NOMO-1 treated with dmso at 0.1 percent for 144 hours (cell line): ENCODE measurements around the gene SLC38A6.
"Not testable (repeated sequence)": the region's sequence is repeated elsewhere in the genome, so short reads cannot be mapped to it uniquely, and the experiment has no call there.

Source experiments
- DNase-seq: peaks from one replicate; lab custom pipeline; 2025; ENCODE audit not compliant: unreplicated experiment; lab: John Stamatoyannopoulos, UW

SLC38A6 gene

DNA sequence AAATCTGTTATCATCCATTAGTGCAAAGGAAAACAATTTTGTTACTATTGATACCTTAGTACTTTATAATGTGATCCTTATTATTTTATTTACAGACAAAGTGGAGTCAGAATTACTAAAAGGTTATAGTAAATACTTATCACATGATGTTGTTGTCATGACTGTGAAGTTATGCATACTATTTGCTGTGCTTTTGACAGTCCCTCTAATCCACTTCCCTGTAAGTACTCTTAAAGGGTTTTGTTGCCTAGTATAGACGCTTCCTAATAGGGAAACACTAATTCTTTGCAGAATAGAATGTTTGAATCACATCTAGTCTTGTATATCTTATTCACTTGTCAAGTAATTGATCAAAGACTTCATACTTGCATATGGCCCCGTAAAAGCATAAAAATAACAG, 69.4 kb downstream of the SLC38A6 start:
- DNase-seq: no peak

DNA sequence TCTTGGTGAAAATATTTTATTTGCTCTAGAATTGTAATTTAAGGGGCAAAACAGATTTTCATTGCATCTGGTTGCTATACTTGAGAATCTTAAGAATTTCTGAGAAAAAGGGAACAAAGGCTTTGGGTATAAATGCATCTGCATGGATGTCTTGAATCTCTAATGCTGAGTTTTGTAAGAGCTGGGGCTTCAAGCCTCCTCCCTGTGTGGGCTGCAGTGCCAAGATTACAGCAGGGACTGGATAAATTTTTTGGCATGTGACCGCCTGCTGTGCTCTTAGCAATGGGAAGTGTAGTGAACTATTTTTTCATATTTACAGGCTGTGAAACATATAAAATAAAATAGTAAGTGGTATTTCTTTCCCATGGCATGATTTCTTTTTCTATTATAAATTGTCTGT, 70.0 kb downstream of the SLC38A6 start:
- no peak for DNase-seq

DNA sequence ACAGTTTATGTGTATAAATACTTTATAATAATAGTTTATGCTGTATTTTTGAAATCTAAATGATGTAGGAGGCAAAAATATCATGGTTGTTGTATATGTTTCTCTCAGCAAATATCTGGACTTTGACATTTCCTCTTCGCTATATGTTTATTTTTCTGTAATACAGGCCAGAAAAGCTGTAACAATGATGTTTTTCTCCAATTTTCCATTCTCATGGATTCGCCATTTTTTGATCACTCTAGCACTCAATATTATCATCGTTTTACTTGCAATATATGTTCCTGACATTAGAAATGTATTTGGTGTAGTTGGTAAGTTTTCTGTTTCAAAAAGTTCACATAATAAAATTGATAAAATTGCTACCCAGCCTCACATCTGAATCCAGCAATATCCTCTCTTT, 70.6 kb downstream of the SLC38A6 start:
- DNase-seq: no peak

DNA sequence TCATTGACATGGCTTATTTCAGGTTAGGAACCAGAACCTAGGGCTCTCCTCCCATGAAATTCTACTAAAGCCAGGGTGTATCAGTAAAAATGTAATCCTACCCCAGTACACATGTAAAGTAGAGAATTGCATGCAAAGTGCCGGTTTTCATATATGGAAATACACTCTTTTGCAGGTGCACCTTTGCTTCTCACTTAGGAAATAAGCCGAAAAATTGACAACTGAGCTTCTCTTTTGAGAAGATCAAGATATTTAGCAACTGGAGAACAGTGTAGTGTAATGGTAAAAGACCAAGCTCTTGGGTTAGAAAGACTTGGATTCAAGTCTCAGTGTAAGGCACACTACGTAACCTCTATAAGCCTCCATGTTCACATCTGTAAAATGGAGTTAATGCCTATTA, 82.4 kb downstream of the SLC38A6 start:
- DNase-seq: no peak

DNA sequence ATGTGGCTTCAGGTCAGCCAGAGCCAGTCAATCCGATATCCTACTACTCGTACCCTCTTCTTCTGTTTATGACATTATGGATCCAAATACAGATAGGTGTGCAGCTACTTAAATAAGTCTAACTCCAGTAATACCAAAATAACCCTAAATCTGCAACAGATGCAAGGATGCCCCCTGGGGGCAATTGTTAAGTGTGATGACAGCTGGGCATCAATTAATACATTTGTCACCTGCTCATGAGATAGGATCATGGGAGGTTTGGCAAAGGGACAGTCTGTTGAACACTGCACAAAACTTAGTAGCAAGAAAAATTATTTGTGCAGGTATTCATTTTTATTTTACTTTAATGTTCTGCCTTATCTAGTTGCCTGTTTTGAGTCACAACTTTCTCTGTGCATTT, 83.2 kb downstream of the SLC38A6 start:
- no peak for DNase-seq

DNA sequence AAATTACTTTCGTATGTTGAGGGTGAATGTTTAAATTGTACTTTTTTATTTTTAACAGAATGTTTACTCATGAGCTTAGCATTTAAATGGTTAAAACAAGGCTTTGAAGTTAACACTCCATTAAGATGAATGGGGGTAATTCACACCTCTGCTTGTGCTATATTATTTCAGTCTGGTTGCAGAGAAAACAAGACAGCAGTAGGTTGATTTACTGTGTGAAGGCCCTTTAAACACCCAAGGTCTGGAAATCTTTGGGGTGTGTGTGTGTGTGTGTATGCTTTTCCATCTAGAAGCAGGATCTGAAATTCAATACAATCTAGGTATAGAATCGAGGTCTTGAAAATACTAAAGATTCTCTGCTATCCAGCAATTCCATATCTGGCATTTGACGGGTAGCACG, 83.8 kb downstream of the SLC38A6 start:
- no peak for DNase-seq

DNA sequence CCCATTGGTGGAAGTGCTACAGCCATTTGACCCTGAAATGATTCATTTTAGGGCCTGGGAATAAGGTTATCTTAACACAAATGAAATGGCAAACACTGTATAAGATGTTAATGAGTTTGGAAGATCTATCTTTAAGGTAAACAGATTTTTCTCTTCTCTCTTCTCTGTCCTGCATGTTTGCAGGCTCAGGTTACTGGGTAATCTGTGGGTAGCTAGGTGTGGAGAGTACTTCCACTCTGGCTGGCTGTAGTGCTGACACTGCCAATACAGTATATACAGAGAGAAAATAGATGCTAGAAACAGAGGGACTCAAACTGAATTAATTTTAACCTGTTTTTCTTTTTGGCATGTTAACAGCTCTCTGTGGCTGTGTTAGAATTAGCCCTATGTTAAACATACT, 84.6 kb downstream of the SLC38A6 start:
- no peak for DNase-seq

DNA sequence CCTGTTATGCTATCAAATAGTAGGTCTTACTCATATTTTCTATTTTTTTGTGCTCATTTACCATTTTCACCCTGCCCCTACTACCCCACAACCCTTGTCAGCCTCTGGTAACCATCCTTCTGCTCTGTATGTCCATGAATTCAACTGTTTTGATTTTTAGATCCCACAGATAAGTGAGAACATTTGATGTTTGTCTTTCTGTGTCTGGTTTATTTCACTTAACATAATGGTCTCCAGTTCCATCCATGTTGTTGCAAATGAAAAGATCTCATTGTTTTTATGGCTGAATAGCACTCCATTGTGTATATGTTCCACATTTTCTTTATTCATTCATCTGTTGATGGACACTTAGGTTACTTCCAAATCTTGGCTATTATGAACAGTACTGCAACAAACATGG, 91.4 kb downstream of the SLC38A6 start:
- DNase-seq: not testable (repeated sequence)

DNA sequence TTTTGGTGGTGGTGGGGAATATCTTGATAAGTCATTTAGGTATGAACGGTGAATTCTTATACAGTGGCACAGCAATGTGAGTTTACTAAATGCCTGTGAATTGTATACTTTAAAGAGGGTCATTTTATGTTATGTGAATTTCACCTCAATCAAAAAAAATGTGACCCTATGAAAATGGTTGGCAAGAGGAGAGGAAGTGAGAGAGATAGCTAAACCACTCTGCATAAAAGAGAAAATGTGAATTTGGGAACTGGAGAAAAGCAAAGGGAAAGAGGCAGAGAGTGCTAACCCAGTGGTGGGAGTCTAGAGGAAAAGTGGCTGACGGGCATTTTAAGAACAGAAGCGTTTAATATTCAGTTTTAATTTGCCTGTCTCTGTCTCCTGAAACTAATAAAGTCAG, 93.8 kb downstream of the SLC38A6 start:
- DNase-seq: no peak

DNA sequence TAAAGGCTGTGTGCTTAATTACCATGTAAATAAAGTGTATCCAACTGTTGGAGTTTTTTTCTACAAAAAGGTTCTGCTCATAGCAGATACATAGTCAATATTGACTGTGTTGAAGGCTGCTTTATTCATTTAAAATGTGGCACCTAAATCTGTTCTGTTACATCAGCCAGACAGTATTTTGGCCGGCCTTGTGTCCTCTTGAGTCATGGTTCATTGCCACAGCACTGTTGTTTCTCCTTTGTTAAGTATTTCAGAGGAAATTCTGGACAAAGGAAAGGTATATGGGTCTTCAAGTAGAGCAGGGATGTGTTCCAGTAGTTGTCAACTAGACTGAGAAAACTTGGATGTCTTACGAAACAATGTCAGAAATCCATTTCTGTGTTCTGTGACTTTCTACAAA, 95.5 kb downstream of the SLC38A6 start:
- DNase-seq: no peak

DNA sequence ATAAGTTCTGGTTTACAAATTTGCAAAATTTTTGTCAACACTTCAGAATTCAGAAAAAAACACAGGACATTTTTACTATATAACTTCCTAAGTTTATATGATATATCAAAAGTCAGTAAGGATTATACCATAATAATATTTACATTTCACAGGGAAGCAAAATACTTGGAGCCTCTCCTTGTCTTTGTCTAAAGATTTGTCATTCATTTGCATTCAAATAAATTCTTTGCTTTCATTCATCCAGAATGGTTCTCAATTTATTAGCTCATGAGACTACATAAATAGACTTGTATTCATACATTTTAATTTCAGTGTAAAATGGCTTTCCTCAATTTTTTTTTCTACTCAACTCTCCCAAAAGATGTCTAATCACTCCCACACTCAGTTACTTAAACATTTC, 96.4 kb downstream of the SLC38A6 start:
- DNase-seq: no peak

DNA sequence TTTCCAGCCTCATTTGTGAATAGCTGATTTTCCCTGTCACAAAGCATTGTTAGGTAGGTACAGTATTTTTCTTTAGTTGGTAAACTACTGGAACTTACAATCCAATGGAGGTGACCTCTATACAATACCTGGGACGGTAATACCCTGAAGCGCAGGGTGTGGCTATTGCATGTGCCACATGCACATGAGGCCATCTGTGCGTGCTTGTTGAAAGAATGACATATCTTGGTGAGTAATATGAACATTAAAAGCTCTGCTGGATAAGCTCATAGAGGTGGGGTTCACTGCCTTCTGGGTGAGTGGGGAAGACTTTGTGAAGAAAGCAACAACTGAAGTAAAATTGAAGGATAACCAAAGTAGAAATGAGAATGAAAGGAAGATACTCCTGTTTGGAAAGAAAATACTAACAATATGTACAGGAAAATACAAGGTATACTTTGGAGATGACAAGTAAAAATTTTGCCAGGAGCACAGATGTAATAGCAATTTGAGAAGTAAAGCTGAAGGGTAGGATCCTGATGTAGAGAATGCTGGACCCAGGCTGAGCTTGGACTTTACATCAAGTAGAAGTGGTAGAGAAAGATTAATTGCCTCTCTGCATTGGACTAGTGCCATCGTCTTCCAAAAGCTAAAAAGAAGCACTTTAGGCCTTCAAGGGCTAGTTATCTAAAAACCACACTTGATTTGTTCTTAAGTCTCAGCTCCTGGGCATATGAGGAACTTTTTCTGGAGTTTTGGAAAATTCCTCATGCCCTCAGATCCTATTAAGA, 97.1 kb downstream of the SLC38A6 start:
- no peak for DNase-seq

DNA sequence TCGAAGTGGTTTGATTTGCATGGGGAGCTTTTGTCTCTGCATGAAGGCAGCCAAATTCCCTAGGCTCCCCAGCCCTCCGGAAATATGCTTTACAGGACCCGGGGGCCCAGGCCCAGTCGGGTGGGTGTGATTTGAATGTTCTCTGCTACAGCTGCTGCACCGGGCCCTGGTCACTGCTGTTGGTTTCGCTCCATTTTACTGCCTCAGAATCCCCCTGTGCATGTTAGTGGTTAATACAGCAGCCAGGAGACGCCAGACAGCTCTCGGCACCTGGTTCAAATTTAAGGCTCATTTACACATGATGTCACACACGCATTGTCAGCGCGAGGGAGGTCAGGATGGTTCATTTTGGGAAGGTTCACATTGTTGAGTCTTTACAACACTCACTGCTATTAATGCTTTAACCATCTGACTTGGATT, 99.6 kb downstream of the SLC38A6 start:
- no peak for DNase-seq

DNA sequence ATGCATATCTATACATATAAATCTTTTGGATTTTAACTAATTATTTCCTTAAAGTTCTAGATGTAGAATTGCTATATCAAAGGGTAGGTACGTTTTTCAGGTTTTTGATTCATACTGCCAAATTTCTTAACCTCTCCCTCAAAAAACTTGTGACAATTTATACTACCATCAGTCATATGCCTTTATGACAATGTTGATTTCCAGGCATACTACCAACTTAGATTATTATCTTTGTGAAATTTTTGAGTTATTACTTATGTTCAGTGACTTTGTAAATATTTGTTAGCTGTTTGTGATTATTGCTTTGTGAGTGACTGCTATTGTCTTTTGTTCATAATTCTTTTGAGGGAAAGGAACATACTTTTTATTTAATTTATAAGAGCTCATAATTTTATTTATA, 107.0 kb downstream of the SLC38A6 start:
- no peak for DNase-seq

DNA sequence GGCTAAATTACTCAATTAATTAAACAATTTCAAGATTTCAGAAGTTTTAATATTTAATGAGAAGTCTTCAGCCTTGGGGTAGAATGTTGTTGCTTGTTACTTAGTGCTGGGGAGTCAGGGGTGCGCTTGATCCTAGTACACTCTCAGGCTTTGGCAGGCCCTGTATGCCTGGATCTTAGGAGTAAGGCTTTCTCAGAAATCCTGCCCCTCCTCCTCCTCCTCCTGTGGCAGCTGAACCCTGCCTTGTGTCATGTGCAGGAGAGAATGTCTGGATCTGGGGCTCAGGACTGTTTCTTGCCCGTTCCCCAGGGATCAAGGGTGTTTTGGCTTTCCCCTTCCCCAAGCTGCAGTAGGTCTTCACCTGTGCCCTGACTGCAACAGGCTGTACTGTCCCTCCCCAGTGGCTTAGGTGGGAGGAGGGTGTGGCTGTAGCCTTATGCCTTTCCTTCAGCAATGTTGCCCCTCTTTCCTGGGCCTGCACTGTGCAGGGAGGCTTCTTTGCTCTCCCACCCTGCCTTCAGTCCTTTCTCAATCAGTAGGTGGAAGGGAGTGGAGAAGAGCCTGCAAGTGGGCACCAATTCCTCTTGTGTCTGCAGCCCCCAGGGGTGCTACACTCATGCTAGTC, 108.2 kb downstream of the SLC38A6 start:
- DNase-seq: no peak

DNA sequence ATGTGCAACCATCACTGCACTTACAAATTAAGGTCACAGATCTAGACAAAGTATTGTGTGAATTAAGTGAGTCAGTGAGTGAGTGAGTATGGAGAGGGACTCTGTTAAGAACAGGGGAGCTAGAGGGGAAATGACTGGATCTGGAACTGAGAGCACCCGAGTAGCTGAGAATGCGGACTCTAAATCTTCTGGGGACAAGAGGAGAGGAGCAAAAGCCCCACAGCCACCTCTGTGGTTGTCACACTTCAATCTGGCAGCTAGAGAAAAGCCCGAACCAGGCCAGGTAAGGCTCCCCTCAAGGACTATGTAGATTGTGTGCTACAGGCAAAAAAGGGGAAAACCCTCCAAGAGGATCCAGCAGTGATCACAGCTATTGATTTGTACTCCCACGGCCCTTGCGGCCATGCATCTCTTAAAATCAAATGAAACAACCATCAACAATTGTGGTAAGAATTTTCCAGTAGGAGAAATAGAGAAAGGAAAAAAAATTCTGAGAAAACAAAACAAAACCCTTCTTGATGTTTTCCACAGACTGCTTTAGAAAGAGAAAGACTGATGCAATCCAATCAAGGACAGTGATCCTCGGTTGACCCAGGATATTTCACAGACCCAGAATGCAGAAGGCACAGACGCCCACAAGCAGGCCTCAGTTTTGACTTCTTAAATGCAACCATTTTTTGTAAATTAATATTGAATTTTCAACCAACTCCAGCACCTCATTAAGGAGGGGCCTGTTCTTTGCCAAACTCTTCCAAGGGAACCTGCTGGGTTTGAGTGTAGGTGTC, 109.6 kb downstream of the SLC38A6 start:
- DNase-seq: no peak

DNA sequence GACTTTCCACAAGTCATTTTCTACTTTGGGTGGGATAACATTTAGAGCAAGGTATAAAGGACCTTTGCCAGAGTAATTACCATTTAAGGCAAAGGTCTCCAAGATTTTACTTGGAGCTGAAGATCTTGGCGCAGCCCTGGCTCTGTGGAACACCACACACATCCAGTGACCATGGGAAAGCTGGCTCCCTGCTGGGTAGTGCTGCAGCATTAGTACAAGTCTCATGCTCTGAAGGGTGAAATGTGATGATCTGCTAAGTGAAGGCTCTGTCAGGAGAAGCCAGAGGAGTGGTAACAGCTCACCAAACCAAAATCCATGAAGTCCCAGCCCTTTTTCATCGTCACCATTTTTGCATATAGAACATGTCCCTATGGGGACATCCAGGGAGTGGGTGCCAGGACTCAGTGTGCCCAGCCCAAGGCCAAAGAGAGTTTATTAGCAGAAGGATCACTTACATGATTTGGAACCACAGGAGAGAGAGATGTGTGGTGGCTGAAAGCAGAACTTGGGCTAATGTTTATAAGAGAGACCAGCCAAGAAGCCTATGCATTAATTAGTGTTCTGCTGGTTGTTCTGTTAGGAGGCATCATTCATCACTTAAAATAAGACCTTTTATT, 110.7 kb downstream of the SLC38A6 start:
- DNase-seq: no peak

DNA sequence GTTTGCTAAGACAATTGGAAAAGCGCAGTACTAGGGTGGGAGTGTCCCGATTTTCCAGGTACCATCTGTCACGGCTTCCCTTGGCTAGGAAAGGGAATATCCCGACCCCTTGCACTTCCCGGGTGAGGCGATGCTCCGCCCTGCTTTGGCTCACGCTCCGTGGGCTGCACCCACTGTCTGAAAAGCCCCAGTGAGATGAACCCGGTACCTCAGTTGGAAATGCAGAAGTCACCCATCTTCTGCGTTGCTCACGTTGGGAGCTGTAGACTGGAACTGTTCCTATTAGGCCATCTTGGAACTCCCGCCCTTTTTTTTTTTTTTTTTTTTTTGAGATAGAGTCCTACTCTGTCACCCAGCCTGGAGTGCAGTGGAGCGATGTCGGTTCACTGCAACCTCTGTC, 117.1 kb downstream of the SLC38A6 start:
- DNase-seq: not testable (repeated sequence)

DNA sequence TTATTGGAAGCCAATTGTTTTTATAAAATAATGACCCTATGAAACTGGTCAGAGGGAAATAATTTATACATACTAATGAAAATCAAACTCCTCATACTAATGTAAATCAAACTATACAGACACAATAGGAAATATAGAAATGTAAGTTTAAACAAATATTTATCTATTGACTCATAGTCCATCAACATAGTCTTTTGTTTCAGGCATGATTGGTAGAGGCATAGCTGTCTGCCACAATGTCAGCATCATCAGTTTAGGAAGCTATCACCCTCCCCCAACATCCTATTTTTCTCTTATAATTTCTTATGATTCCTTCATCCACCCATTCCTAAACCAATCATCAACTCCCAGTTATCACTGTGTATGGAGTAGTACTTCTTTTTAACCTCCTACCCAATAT, 117.7 kb downstream of the SLC38A6 start:
- no peak for DNase-seq

DNA sequence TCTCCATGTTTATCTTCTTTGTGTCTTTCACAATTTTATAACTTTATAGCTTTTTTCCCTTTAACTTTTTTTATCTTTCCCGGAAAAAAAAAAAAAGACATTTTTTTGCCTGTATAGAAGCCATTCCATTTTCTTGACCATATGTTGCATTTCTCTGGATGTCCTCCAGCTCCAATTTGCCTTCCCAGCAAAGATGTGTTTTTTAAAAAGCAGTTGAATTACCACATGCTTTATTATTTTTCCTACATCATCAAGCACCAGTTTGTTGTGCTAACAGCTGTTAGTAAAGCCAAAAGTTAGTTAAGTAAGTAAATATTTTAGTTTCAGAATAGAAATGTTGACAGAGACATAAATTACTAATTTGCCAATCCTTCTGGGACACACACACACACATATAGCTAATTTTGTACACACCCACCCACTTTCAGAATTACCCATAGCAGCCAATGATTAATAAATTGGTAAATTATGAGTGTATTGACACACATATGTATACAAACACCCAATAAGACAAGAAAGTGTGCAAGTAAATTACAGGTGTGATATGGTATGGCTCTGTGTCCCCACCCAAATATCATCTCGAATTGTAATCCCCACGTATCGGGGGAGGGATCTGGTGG, 118.3 kb downstream of the SLC38A6 start:
- DNase-seq: no peak
